GF-D8 (cell line): ENCODE measurements around the gene TRAFD1.
"Not testable (repeated sequence)": the region's sequence is repeated elsewhere in the genome, so short reads cannot be mapped to it uniquely, and the experiment has no call there.

Source experiments
- DNase-seq: peaks from one replicate; lab custom pipeline; 2025; lab: John Stamatoyannopoulos, UW

Gene TRAFD1, protein sequence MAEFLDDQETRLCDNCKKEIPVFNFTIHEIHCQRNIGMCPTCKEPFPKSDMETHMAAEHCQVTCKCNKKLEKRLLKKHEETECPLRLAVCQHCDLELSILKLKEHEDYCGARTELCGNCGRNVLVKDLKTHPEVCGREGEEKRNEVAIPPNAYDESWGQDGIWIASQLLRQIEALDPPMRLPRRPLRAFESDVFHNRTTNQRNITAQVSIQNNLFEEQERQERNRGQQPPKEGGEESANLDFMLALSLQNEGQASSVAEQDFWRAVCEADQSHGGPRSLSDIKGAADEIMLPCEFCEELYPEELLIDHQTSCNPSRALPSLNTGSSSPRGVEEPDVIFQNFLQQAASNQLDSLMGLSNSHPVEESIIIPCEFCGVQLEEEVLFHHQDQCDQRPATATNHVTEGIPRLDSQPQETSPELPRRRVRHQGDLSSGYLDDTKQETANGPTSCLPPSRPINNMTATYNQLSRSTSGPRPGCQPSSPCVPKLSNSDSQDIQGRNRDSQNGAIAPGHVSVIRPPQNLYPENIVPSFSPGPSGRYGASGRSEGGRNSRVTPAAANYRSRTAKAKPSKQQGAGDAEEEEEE

GRCh38 chr12:112125250-112125999 lies at the start of gene TRAFD1:
TSS of gene TRAFD1 (plus strand) at chr12:112125560. CDS start at chr12:112130523, 4,963 bp downstream.
- DNase-seq, result peak; percentile 85

DNA sequence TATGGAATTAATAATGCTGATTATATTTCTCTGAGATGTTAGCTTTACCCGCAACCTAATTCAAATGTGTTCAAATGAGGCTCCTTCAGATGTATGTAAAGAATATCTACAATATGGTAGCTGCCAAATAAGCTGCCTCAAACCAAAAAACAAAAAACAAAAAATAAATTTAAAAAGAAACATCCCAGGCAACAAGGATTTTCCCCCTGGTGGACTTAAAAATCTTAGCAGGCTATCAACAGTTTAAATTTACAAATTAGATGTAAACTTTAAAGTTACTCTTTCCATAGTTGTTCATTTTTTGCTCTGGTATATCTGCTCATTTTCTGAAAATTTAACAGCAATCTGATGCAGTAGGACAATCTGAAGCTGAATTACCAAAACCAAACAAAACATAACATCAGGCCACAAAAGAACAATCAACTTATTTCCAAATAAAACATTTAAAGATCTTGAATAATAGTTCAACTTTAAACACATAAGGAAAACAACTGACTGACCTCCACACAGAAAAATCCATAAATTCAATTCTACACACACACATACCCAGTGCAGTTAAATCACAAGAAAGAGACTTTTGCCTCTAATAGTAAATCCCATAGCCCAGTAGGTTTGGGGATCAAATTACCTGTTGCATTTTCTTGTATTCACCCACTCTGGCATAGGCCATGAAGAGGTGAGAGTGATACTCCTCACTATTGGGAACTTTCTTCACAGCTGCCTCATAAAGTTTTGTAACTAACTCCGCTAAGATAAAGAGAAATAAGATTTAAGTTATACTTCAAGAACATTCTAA lies 38.1 kb upstream of the TRAFD1 start:
- DNase-seq, result no peak

DNA sequence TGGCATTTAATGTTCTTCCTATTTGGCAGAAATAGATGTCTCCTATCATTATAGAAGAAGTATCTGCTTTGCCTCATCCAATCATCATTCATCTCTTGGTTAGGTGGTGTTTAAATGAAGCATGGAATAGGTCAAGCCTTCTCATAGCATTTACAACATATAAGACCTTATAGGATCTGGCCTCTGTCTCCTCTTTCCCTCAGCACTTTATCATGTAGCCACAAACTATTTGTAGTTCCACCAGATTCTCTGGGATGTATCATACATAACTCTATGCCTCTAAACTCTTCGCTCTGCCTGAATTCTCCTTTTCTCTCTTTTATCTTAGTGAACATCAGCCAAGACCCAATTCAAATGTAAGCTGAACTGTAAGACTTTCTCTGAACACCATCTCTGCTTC lies 37.5 kb upstream of the TRAFD1 start:
- DNase-seq, result no peak

- DNase-seq, result no peak
Observed at GRCh38 chr12:112091563-112091962, 33.8 kb upstream of the TRAFD1 start.

DNA sequence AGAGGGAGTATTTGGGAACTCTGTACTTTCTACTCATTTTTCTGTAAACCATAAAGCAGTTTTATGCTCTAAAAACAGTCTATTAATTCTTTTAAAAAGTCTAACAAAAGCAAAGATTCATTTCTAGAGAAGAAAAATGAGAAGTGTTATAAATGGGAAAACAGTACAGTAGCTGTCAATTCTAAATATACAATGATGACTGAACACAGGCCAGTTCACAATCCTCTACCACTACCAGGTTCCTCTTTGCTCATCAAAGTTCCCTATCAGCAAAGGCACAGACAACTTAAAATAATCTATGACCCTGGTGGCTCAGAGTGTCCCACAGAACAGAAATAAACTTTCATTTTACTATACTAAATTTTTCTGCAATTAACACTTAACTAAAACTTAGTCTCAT lies 29.3 kb upstream of the TRAFD1 start:
- no peak for DNase-seq

DNA sequence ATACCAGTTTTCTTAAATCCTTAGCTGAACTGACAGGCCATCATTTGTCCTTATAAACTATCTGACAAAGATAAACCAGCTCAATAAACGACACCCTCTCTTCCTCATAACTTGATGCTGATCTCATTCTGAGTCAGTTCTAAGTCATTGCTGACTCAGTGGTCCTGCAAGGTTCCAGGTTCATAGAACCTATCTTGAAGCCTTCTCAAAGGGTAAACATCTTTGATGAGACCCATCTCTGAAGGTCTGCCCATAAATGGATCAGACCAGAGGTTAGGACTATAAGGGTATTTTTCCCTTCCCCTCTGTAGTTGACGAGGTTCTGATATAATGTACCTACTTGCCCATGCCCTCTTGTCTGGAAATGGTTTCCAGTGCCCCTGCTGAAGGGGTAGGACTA lies 28.7 kb upstream of the TRAFD1 start:
- no peak for DNase-seq

DNA sequence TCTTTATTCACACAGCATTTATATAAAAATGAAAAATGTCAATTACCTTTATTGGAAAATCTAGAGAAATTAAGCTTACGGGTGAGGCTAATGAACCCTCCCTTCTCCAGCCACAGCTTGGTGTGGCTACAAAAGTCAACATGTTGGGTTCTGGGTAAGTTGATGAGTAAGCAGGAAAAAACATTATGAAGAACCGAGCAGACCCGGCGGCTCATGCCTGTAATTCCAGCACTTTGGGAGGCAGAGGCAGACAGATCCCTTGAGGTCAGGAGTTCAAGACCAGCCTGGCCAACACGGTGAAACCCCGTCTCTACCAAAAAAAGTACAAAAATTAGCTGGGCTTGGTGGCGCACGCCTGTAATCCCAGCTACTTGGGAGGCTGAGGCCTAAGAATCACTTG lies 27.7 kb upstream of the TRAFD1 start:
- DNase-seq, result no peak

DNA sequence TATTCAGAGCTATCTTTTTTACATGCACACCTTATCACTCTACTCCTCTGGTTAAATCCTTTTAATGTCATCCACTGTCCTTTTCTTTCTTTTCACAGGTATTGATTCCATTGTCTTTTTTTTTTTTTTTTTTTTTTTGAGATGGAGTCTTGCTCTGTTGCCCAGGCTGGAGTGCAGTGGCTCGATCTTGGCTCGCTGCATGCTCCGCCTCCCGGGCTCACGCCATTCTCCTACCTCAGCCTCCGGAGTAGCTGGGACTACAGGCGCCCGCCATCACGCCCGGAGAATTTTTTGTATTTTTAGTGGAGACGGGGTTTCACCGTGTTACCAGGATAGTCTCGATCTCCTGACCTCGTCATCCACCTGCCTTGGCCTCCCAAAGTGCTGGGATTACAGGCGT lies 24.9 kb upstream of the TRAFD1 start:
- not testable (repeated sequence) for DNase-seq

DNA sequence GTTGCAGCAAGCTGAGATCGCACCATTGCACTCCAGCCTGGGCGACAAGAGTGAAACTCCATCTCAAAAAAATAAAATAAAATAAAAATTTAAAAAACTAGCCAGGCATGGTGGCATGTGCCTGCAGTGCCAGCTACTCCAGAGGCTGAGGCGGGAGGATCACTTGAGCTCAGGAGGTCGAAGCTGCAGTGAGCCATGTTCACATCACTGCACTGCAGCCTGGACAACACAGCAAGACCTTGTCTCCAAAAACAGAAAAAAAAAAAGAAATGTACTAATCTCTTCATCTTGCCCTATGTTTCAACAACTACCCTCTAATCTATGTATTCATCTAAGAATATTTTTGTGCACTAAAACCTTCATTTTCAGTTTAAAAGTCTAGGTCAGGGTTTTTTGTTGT lies 23.2 kb upstream of the TRAFD1 start:
- no peak for DNase-seq

DNA sequence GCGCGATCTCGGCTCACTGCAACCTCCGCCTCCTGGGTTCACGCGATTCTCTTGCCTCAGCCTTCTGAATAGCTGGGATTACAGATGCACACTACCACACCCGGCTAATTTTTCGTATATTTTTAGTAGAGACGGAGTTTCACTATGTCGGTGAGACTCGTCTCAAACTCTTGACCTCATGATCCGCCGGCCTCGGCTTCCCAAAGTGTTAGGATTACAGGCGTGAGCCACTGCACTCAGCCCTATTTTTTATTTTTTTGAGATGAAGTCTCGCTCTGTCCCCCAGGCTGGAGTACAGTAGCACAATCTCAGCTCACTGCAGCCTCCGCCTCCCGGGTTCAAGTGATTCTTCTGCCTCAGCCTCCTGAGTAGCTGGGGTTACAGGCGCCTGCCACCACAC lies 22.6 kb upstream of the TRAFD1 start:
- not testable (repeated sequence) for DNase-seq

- no peak for DNase-seq
Observed at GRCh38 chr12:112103758-112104503, 21.4 kb upstream of the TRAFD1 start.

DNA sequence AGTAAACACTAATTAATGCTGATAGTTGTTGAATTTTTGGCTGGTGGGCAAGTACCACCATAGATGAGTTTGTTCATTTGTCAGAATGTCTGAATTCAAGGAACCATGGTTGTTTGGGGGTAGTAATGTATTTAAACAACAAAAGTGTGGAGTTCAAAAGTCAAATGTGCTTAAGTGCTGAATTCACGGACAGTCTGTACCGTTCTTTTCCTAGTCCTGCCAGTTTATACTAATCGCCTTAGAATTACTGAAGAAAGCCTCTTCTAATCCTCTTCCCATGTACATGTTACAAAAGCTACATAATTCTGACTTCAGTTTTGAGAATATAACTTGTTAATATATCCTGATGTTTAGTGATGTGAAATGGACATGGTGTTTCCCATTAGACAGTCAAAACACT lies 19.5 kb upstream of the TRAFD1 start:
- no peak for DNase-seq

DNA sequence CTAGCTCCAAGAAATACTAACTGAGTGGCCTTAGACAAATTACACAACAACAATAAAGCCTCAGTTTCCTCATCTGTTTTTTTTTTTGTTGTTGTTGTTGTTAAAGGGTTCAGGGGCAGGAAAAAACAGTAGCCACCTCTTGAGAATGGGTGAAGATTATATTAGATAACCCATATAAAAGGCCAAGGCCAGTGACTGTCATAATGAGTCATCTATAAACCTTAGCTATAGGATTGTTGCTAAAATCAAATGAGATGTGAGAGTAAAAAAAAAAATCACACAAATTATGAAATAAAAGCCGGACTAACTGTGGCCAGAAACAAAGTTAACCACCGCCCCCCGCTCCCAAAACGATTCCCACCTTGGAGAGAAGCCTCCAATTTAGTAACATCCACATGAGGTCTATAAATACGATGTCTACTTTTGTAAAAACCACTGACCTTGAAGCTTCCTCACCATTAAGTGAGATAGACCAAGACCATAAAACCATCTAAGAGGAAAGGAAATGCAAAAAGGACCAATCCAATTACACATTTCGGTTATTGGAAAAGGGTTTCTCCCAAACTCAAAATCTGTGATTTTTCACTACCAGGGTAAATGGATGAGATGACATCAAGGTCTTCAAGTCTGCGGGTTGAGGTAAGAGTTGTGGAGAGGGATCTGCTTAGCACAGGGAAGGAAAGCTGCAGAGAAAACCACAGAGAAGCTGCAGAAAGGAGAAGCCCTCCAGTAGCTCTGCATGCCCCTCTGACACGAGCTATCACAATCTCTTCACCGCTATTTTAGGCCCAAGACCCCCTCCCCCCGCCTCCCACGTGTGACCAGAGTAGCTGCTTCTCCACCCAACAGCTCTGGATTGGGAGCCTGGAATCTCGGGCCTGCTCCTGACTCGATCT lies 17.8 kb upstream of the TRAFD1 start:
- DNase-seq, result peak; percentile 58

DNA sequence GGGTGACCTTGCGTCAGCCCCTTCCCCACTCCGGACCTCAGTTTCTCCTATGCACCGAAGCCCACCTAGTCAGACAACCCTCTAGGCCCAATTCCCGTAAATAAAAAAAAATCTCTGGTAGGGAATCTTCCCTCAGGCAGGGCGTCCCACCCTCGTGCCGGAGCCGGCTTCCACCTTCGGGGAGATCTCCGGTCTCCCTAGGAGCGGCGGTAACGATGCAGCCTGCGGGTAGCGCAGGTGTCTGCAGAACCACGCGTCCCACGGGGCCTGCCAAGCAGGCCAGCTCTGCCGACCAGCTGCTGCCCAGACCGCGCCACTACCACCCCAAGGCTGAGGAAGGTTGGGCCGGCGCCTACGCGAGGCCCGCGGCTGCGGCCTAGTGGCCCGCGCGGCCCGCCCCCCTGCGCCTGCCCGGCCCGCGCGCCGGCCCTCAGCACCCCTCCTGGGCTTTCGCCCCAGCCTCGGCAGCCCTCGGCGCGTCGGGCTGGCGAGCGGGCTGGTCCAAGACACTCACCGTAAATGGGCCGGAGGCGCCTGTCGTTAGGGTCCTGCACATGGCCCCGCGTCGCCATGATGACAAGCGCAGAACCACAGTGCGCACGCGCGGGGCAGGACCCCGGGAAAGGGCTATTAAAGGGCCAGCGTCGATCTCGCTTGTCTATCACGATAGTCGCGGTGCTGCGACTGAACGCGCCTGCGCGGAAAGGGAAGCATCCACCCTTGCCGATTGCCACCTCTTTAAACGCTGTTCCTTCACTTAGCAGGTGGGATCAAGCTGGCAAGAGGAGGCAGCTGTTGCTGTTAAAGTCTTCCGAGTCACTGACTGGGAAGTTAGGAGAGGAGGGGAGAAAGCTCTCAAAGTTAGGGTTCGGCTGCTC lies 16.9 kb upstream of the TRAFD1 start, which contains the start of gene NAA25:
NAA25 (minus strand) TSS at position 582 of the 878 bp plus-strand sequence; CDS start at position 572, 10 bp downstream.
- DNase-seq, result peak; percentile 59

GRCh38 chr12:112110787-112111662 lies 14.3 kb upstream of the TRAFD1 start:
- not testable (repeated sequence) for DNase-seq

GRCh38 chr12:112111931-112112330 lies 13.4 kb upstream of the TRAFD1 start:
- DNase-seq, result no peak

DNA sequence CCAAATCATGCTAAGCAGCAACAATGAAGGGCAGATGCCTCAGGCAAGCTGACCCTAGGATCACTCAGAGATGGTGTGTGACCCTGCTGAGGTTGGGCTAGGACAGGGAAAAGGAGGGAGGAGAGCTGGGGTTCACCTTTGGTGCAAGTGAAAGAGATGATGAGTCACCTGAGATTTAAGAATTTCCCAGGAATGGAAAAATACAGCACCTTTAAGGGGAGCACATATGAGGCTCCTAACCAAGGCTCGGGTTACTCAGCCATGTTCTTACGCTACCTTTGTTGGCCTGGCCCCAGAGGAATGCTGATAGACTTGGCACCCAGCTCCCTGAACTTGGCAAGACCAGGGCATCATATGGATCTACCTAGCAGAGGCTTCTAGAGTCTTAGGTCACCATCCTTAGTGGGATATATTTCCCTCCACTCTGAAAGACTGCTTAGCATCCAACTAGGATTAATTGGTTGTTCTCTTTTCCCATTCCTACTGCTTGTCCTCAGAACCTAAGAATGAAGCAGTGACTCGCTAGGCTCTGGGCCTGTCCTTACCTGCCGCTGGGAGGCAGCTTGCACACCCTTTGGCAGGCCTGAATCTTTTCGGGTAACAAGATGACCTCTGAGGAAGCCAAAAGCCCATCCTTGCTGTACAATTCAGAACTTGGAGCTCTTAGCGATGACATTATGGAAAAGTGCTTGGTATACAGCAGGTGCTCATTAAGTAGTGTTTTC lies 12.8 kb upstream of the TRAFD1 start:
- DNase-seq, result no peak
